HEK293T (cell line): ENCODE data around the gene CADM1.

Experiments used
- FOXM1 ChIP-seq: fragments of 450-650 bp; IDR thresholded peaks from 2 replicates; pipeline ENCODE4 v1.6.1; 2017; ENCODE audit warnings: mild to moderate bottlenecking, borderline replicate concordance
- NFRKB ChIP-seq: fragments of 450-650 bp; IDR thresholded peaks from 2 replicates; pipeline ENCODE4 v1.6.1; 2016; ENCODE audit warnings: mild to moderate bottlenecking, moderate library complexity
- TARDBP ChIP-seq: fragments of 450-650 bp; IDR thresholded peaks from 2 replicates; pipeline ENCODE4 v1.6.1; 2016

- no peak for TF ChIP-seq TARDBP
- no peak for TF ChIP-seq FOXM1
- no peak for TF ChIP-seq NFRKB
Observed at GRCh38 chr11:115505175-115505574, 960 bp upstream of the CADM1 start.
